ENCODE results near the gene FREM2.
A peak's percentile ranks its signal among the peaks of the same experiment; 100 is the strongest.

Gene FREM2

DNA sequence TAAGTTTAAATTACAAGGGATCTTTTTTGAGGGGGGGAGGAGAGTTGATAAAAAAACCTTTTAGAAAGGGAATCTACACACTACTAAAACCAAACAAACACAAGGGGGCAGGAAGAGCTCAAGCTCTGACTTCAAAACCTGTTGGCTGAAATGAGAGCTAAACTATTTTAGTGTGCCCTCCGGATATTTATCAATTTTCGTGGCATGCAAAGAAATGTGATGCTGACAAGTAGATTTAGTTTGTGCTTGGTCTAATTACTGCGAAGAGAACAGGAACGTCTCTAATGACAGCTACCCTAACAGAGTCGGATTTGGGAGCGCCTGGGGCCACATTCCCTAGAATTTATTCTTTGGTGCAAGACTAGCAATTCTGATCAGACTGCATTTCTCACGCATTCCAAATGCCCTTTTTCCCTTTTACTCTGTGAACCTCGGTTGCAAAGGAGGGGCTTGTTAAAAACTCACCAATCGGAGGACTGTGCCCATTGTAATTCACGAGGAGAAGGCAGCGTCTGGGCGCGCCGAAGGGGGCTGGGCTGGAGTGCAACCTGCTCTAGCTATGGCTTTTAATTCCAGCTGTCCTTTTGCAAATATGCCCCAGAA lies 802 bp upstream of the FREM2 start:
- TF ChIP-seq, protein P1, sequence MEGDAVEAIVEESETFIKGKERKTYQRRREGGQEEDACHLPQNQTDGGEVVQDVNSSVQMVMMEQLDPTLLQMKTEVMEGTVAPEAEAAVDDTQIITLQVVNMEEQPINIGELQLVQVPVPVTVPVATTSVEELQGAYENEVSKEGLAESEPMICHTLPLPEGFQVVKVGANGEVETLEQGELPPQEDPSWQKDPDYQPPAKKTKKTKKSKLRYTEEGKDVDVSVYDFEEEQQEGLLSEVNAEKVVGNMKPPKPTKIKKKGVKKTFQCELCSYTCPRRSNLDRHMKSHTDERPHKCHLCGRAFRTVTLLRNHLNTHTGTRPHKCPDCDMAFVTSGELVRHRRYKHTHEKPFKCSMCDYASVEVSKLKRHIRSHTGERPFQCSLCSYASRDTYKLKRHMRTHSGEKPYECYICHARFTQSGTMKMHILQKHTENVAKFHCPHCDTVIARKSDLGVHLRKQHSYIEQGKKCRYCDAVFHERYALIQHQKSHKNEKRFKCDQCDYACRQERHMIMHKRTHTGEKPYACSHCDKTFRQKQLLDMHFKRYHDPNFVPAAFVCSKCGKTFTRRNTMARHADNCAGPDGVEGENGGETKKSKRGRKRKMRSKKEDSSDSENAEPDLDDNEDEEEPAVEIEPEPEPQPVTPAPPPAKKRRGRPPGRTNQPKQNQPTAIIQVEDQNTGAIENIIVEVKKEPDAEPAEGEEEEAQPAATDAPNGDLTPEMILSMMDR (IDR thresholded peaks at IDR 0.05; ENCODE audit: insufficient read depth, low read depth, low read length, missing control alignments): no peak
- peak; percentile 15 for DNase-seq (ENCODE audit: low read depth)
- no peak overlapping the region for H3K4me3 ChIP-seq (ENCODE audit: low read depth, low read length)

DNA sequence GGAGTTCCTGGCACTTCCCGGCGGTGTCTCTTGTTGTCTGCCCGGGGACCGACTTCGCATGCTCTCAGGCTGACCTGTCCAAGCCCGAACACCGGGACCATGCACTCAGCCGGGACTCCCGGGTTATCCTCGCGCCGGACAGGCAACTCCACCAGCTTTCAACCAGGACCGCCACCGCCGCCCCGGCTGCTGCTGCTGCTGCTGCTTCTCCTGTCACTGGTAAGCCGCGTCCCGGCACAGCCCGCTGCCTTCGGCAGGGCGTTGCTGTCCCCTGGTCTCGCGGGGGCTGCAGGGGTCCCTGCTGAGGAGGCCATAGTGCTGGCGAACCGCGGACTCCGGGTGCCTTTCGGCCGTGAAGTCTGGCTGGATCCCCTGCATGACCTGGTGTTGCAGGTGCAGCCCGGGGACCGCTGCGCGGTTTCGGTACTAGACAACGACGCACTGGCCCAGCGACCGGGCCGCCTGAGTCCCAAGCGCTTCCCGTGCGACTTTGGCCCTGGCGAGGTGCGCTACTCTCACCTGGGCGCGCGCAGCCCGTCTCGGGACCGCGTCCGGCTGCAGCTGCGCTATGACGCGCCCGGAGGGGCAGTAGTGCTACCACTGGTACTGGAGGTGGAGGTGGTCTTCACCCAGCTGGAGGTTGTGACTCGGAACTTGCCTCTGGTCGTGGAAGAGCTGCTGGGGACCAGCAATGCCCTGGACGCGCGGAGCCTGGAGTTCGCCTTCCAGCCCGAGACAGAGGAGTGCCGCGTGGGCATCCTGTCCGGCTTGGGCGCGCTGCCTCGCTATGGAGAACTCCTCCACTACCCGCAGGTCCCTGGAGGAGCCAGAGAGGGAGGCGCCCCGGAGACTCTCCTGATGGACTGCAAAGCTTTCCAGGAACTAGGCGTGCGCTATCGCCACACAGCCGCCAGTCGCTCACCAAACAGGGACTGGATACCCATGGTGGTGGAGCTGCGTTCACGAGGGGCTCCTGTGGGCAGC lies 661 bp downstream of the FREM2 start:
- H3K4me3 ChIP-seq (ENCODE audit: low read depth, low read length): no peak overlapping the region
- DNase-seq (ENCODE audit: low read depth): no peak
- TF ChIP-seq, protein P1 (IDR thresholded peaks at IDR 0.05; ENCODE audit: insufficient read depth, low read depth, low read length, missing control alignments): no peak

DNA sequence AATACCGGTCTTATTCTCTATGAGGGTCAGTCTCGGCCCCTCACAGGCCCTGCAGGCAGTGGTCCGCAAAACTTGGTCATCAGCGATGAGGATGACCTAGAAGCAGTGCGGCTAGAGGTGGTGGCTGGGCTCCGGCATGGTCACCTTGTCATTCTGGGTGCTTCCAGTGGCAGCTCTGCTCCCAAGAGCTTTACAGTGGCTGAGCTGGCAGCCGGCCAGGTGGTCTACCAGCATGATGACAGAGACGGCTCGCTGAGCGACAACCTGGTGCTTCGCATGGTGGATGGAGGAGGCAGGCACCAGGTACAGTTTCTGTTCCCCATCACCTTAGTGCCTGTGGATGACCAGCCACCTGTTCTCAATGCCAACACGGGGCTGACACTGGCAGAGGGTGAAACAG lies 1.8 kb downstream of the FREM2 start:
- H3K4me3 ChIP-seq (ENCODE audit: low read depth, low read length): no peak overlapping the region
- no peak for DNase-seq (ENCODE audit: low read depth)
- TF ChIP-seq, protein P1 (IDR thresholded peaks at IDR 0.05; ENCODE audit: insufficient read depth, low read depth, low read length, missing control alignments): no peak

DNA sequence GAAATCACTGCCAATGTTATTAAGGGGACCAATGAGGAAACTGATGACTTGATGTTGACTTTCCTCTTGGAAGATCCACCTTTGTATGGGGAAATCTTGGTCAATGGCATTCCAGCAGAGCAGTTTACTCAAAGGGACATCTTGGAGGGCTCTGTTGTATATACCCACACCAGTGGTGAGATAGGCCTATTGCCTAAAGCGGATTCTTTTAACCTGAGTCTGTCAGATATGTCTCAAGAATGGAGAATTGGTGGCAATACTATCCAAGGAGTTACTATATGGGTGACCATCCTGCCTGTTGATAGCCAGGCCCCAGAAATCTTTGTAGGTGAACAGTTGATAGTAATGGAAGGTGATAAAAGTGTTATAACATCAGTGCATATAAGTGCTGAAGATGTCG lies 3.4 kb downstream of the FREM2 start:
- H3K4me3 ChIP-seq (ENCODE audit: low read depth, low read length): no peak overlapping the region
- DNase-seq (ENCODE audit: low read depth): no peak
- TF ChIP-seq, protein P1 (IDR thresholded peaks at IDR 0.05; ENCODE audit: insufficient read depth, low read depth, low read length, missing control alignments): no peak

DNA sequence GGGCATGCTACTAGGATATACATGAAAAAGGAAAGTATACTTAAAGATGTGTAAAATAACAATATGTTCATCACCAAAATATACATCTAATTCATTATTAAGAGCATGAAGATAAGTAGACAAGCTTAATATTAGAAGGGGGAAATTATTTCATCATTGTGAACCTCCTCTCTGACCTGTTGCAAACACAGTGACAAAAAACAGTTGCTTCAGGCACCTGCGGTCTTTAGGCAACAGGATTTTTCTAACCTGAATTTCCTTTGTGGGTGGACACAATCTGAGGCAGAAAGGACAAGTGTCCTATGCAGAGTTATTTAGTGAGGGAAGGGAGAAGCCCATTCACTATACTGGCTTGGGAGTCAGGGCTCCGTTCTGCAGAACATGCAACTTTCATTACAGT lies 6.3 kb downstream of the FREM2 start:
- H3K4me3 ChIP-seq (ENCODE audit: low read depth, low read length): no peak overlapping the region
- TF ChIP-seq, protein P1 (IDR thresholded peaks at IDR 0.05; ENCODE audit: insufficient read depth, low read depth, low read length, missing control alignments): no peak
- DNase-seq (ENCODE audit: low read depth): no peak

DNA sequence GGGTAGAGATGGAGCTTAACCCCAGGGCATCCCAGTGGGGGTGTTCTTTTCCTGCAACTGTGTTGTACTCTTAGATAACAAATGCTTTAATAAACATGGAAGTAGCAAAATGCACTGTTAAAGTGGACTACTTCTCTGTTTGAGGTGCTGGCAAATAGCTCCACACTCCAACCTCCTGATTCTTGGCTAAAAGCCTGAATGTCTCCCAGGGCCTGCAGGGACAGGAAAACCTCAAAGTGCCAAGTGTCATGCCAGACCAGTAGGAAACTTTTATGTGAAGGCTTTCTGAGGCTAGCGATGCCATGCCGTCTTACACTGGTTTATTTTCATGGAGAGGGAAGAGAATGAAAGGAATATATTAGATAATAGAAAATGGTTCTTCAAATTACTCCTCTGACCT lies 6.8 kb downstream of the FREM2 start:
- no peak overlapping the region for H3K4me3 ChIP-seq (ENCODE audit: low read depth, low read length)
- TF ChIP-seq, protein P1 (IDR thresholded peaks at IDR 0.05; ENCODE audit: insufficient read depth, low read depth, low read length, missing control alignments): no peak
- DNase-seq (ENCODE audit: low read depth): no peak

Measured in GM12865 (cell line).